WTC11 (cell line): ENCODE data around the gene VDR. TPM values are rescaled to one million over a fixed set of nuclear protein-coding genes. Genes with fewer than 3 reads are reported as not detected.
A peak's percentile ranks its signal among the peaks of the same experiment; 100 is the strongest.

ENCODE experiments used
- ATAC-seq: fragments of 200-7000 bp; cut with Tn5 transposase; 2 replicates; pipeline ENCODE4 v1.10.0; 2021; ENCODE audit warnings: mild to moderate bottlenecking, moderate library complexity
- CTCF ChIA-PET: fragments of 300-600 bp; sonication (Branson Sonifier 250); formaldehyde crosslinking; loops from one replicate; lab custom pipeline; 2021; ENCODE audit warnings: antibody characterized with exemption; lab: Charles Lee
- POLR2A ChIA-PET: fragments of 350-600 bp; sonication (Branson Sonifier 250); formaldehyde crosslinking; loops from one replicate; lab custom pipeline; 2021; ENCODE audit warnings: antibody characterized with exemption; lab: Charles Lee
- DNase-seq: peaks from one replicate; pipeline ENCODE4 v3.0.0; 2021; ENCODE audit warnings: low spot score
- H3K27ac Mint-ChIP-seq: 2 replicates; pipeline ENCODE4 v1.8.0; 2021; ENCODE audit warnings: mixed read lengths
- H3K27me3 Mint-ChIP-seq: 2 replicates; pipeline ENCODE4 v1.8.0; 2021; ENCODE audit warnings: low read depth, mild to moderate bottlenecking, moderate library complexity, mixed read lengths
- H3K36me3 Mint-ChIP-seq: 2 replicates; pipeline ENCODE4 v1.8.0; 2021; ENCODE audit warnings: mixed read lengths
- H3K4me1 Mint-ChIP-seq: 2 replicates; pipeline ENCODE4 v1.8.0; 2022; ENCODE audit warnings: mixed read lengths
- H3K4me3 Mint-ChIP-seq: 2 replicates; pipeline ENCODE4 v1.8.0; 2021; ENCODE audit warnings: mild to moderate bottlenecking, moderate library complexity, mixed read lengths
- H3K9me3 Mint-ChIP-seq: 2 replicates; pipeline ENCODE4 v1.8.0; 2021; ENCODE audit warnings: mixed read lengths
- ATF1 ChIP-seq: sonication (generic); formaldehyde crosslinking; IDR thresholded peaks from 2 replicates; pipeline ENCODE4 v1.8.1; 2023; ENCODE audit warnings: mild to moderate bottlenecking, moderate library complexity, missing genetic modification reagents
- CREB1 ChIP-seq: sonication (generic); formaldehyde crosslinking; IDR thresholded peaks from 2 replicates; pipeline ENCODE4 v1.8.0; 2023; ENCODE audit warnings: mild to moderate bottlenecking, missing genetic modification reagents
- FOXP1 ChIP-seq: sonication (generic); formaldehyde crosslinking; IDR thresholded peaks from 2 replicates; pipeline ENCODE4 v1.8.0; 2022; ENCODE audit warnings: missing genetic modification reagents, mild to moderate bottlenecking, moderate library complexity, borderline replicate concordance
- GABPB1 ChIP-seq: sonication (generic); formaldehyde crosslinking; IDR thresholded peaks from 2 replicates; pipeline ENCODE4 v1.8.1; 2023; ENCODE audit warnings: mild to moderate bottlenecking, missing genetic modification reagents
- NFYB ChIP-seq: sonication (generic); formaldehyde crosslinking; conservative IDR thresholded peaks from 2 replicates; pipeline ENCODE4 v1.8.0; 2022; ENCODE audit warnings: low read depth, missing genetic modification reagents
- NR2C2 ChIP-seq: sonication (generic); formaldehyde crosslinking; IDR thresholded peaks from 2 replicates; pipeline ENCODE4 v1.8.0; 2022; ENCODE audit warnings: mild to moderate bottlenecking, missing genetic modification reagents
- OVOL2 ChIP-seq: fragments of 250-450 bp; sonication (Bioruptor Pico); IDR thresholded peaks from 2 replicates; pipeline ENCODE4 v1.9.0; 2021; ENCODE audit warnings: mild to moderate bottlenecking, borderline replicate concordance
- PRRX2 ChIP-seq: fragments of 250-450 bp; sonication (Bioruptor Pico); IDR thresholded peaks from 2 replicates; pipeline ENCODE4 v1.8.0; 2021; ENCODE audit warnings: mild to moderate bottlenecking
- RORB ChIP-seq: fragments of 250-450 bp; sonication (Bioruptor Pico); IDR thresholded peaks from 2 replicates; pipeline ENCODE4 v1.9.0; 2021; ENCODE audit warnings: mild to moderate bottlenecking
- USF2 ChIP-seq: sonication (generic); formaldehyde crosslinking; IDR thresholded peaks from 2 replicates; pipeline ENCODE4 v1.8.1; 2023; ENCODE audit warnings: mild to moderate bottlenecking, missing genetic modification reagents, moderate library complexity
- ZBTB21 ChIP-seq: sonication (generic); formaldehyde crosslinking; IDR thresholded peaks from 2 replicates; pipeline ENCODE4 v1.8.1; 2023; ENCODE audit warnings: mild to moderate bottlenecking, missing genetic modification reagents, borderline replicate concordance
- ZNF138 ChIP-seq: sonication (generic); formaldehyde crosslinking; conservative IDR thresholded peaks from 2 replicates; pipeline ENCODE4 v1.8.1; 2022; ENCODE audit warnings: mild to moderate bottlenecking, moderate library complexity, missing genetic modification reagents
- ZNF263 ChIP-seq: sonication (generic); formaldehyde crosslinking; IDR thresholded peaks from 2 replicates; pipeline ENCODE4 v1.8.1; 2022; ENCODE audit warnings: low read depth, mild to moderate bottlenecking, moderate library complexity, missing genetic modification reagents
- ZNF423 ChIP-seq: fragments of 250-450 bp; sonication (Bioruptor Pico); IDR thresholded peaks from 2 replicates; pipeline ENCODE4 v2.1.2; 2022; ENCODE audit warnings: mild to moderate bottlenecking, moderate library complexity
- ZNF671 ChIP-seq: fragments of 250-450 bp; sonication (Bioruptor Pico); IDR thresholded peaks from 2 replicates; pipeline ENCODE4 v1.8.0; 2021; ENCODE audit warnings: mild to moderate bottlenecking
- total RNA-seq: library from RNA; stranded (reverse); gene quantifications from 3 replicates; pipeline ENCODE4 v1.2.3, GENCODE V29; 2021
- TF ChIP-seq, protein P1 (sequence below): fragments of 250-450 bp; sonication (Bioruptor Pico); IDR thresholded peaks from 2 replicates; pipeline ENCODE4 v1.9.0; 2021; ENCODE audit warnings: mild to moderate bottlenecking
- TF ChIP-seq, protein P2 (sequence below): sonication (generic); formaldehyde crosslinking; IDR thresholded peaks from 2 replicates; pipeline ENCODE4 v1.8.1; 2022; ENCODE audit warnings: low read depth, mild to moderate bottlenecking, moderate library complexity, missing genetic modification reagents, borderline replicate concordance
- TF ChIP-seq, protein P3 (sequence below): sonication (generic); formaldehyde crosslinking; IDR thresholded peaks from 2 replicates; pipeline ENCODE4 v1.8.1; 2023; ENCODE audit warnings: mild to moderate bottlenecking, missing genetic modification reagents

Gene VDR
- total RNA-seq, 1 experiment from 2014 or later: 1.3 TPM

- Mint-ChIP-seq H3K4me3 (no peak overlapping the region), H3K9me3 (no peaks in the 10 kb centered on the region), H3K36me3 (no peaks in the 10 kb centered on the region; the same call in 1 of the 2 replicates), H3K27me3 (no peaks in the 10 kb centered on the region), H3K27ac (no peak overlapping the region), H3K4me1 (peaks cover 61% of the 10 kb centered on the region)
- CTCF ChIA-PET: interaction anchor here (0.8 to 14.9 kb wide), 4 partner anchors 8 to 32 kb away, joined by 3 to 408 read pairs (median 4); no protein-coding TSS in a partner anchor
- POLR2A ChIA-PET: interaction anchor here (1.4 kb wide), 1 partner anchor 353 kb away, joined by 3 read pairs; the partner anchor contains the start of gene ASB8
- DNase-seq (no peak), ATAC-seq (no peak)
- TF ChIP-seq FOXP1 (CRISPR knock-in tag) (no peak), GABPB1 (CRISPR knock-in tag) (no peak), NR2C2 (CRISPR knock-in tag) (no peak)
- TF ChIP-seq, protein P1, sequence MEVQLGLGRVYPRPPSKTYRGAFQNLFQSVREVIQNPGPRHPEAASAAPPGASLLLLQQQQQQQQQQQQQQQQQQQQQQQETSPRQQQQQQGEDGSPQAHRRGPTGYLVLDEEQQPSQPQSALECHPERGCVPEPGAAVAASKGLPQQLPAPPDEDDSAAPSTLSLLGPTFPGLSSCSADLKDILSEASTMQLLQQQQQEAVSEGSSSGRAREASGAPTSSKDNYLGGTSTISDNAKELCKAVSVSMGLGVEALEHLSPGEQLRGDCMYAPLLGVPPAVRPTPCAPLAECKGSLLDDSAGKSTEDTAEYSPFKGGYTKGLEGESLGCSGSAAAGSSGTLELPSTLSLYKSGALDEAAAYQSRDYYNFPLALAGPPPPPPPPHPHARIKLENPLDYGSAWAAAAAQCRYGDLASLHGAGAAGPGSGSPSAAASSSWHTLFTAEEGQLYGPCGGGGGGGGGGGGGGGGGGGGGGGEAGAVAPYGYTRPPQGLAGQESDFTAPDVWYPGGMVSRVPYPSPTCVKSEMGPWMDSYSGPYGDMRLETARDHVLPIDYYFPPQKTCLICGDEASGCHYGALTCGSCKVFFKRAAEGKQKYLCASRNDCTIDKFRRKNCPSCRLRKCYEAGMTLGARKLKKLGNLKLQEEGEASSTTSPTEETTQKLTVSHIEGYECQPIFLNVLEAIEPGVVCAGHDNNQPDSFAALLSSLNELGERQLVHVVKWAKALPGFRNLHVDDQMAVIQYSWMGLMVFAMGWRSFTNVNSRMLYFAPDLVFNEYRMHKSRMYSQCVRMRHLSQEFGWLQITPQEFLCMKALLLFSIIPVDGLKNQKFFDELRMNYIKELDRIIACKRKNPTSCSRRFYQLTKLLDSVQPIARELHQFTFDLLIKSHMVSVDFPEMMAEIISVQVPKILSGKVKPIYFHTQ (CRISPR knock-in tag): no peak
These were observed 100.6 kb downstream of the VDR start for GRCh38 chr12:47804171-47804570.

GRCh38 chr12:47803191-47803875 lies 101.5 kb downstream of the VDR start:
- no peaks in the 10 kb centered on the region for H3K27me3 Mint-ChIP-seq
- TF ChIP-seq PRRX2 (CRISPR knock-in tag) (no peak), USF2 (CRISPR knock-in tag) (no peak), ZNF423 (no peak), RORB (no peak), FOXP1 (CRISPR knock-in tag) (no peak), ZBTB21 (no peak), OVOL2 (no peak), ZNF263 (CRISPR knock-in tag) (no peak), NFYB (CRISPR knock-in tag) (no peak), CREB1 (CRISPR knock-in tag) (no peak), ATF1 (no peak), ZNF138 (CRISPR knock-in tag) (no peak), ZNF671 (CRISPR knock-in tag) (no peak)
- TF ChIP-seq, protein P2, sequence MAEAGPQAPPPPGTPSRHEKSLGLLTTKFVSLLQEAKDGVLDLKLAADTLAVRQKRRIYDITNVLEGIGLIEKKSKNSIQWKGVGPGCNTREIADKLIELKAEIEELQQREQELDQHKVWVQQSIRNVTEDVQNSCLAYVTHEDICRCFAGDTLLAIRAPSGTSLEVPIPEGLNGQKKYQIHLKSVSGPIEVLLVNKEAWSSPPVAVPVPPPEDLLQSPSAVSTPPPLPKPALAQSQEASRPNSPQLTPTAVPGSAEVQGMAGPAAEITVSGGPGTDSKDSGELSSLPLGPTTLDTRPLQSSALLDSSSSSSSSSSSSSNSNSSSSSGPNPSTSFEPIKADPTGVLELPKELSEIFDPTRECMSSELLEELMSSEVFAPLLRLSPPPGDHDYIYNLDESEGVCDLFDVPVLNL (CRISPR knock-in tag): no peak
- TF ChIP-seq, protein P3, sequence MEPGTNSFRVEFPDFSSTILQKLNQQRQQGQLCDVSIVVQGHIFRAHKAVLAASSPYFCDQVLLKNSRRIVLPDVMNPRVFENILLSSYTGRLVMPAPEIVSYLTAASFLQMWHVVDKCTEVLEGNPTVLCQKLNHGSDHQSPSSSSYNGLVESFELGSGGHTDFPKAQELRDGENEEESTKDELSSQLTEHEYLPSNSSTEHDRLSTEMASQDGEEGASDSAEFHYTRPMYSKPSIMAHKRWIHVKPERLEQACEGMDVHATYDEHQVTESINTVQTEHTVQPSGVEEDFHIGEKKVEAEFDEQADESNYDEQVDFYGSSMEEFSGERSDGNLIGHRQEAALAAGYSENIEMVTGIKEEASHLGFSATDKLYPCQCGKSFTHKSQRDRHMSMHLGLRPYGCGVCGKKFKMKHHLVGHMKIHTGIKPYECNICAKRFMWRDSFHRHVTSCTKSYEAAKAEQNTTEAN: no peak
- H3K36me3 Mint-ChIP-seq: no peaks in the 10 kb centered on the region; the same call in 1 of the 2 replicates
- ChIA-PET CTCF (interaction anchor here (0.8 to 14.9 kb wide), 5 partner anchors 9 to 33 kb away, joined by 3 to 408 read pairs (median 28); no protein-coding TSS in a partner anchor), POLR2A (interaction anchor here (0.7 kb wide), 1 partner anchor 18 kb away, joined by 3 read pairs; no protein-coding TSS in a partner anchor)
- no peak overlapping the region for H3K4me3 Mint-ChIP-seq
- H3K9me3 Mint-ChIP-seq: no peaks in the 10 kb centered on the region
- ATAC-seq: no peak
- H3K4me1 Mint-ChIP-seq: peaks cover 55% of the 10 kb centered on the region
- peak overlapping the region; percentile 94 for H3K27ac Mint-ChIP-seq
- no peak for DNase-seq
